Suprapubic skin (tissue), 4 donors: Measurements from ENCODE around the gene RAB40C. TPM values are rescaled to one million over a fixed set of nuclear protein-coding genes. Genes with fewer than 3 reads are reported as not detected.
A peak's percentile ranks its signal among the peaks of the same experiment; 100 is the strongest.

ENCODE experiments used
- DNase-seq, 2 donors: peaks; one replicate each; pipeline ENCODE4 v3.0.0-alpha.2; 2019; ENCODE audit warnings: low spot score in 2 of 2
- H3K27ac ChIP-seq: fragments of 200-600 bp; sonication (generic); one replicate; pipeline ENCODE4 v1.5.1; 2019
- H3K27me3 ChIP-seq: fragments of 200-600 bp; sonication (generic); one replicate; pipeline ENCODE4 v1.5.1; 2019
- H3K36me3 ChIP-seq: fragments of 200-600 bp; sonication (generic); one replicate; pipeline ENCODE4 v1.5.1; 2019
- H3K4me1 ChIP-seq: fragments of 200-600 bp; sonication (generic); one replicate; pipeline ENCODE4 v1.5.1; 2019
- H3K4me3 ChIP-seq: fragments of 200-600 bp; sonication (generic); one replicate; pipeline ENCODE4 v1.5.1; 2019; ENCODE audit warnings: mild to moderate bottlenecking
- H3K9me3 ChIP-seq: fragments of 200-600 bp; sonication (generic); one replicate; pipeline ENCODE4 v1.5.1; 2019
- EP300 ChIP-seq: sonication (generic); formaldehyde crosslinking; IDR thresholded peaks from one replicate; pipeline ENCODE4 v1.6.1; 2017; ENCODE audit warnings: antibody characterized with exemption
- POLR2A ChIP-seq, 2 donors: fragments of 450-650 bp; IDR thresholded peaks; one replicate each; pipeline ENCODE4 v1.6.1; 2017; ENCODE audit warnings: antibody characterized with exemption in 2 of 2, mild to moderate bottlenecking in 2 of 2, moderate library complexity in 2 of 2
- POLR2AphosphoS5 ChIP-seq, 3 donors: sonication (generic); formaldehyde crosslinking; IDR thresholded peaks; one replicate each; pipeline ENCODE4 v1.6.1; 2017; ENCODE audit warnings: antibody characterized with exemption in 3 of 3
- WGBS: methylation state at CpG from one replicate; pipeline ENCODE4 v1.1.5; 2018; 5-methylcytosine and 5-hydroxymethylcytosine counted together
- total RNA-seq, 4 donors: library from RNA; depleted of rRNA; stranded (reverse); fragments of >200 nt; gene quantifications; one replicate each; pipeline ENCODE4 v1.1.0, GENCODE V29; 2016
- TF ChIP-seq, protein P1 (sequence below), 2 donors: fragments of 200-600 bp in 1 of 2; fragments of 450-650 bp in 1 of 2; sonication (generic) in 1 of 2; IDR thresholded peaks; one replicate each; pipeline ENCODE4 v1.5.1; 2016 to 2019; ENCODE audit warnings: antibody characterized with exemption in 2 of 2, mild to moderate bottlenecking in 1 of 2, moderate library complexity in 1 of 2

Gene RAB40C
- total RNA-seq, 4 donors from 2014 or later: 77.8 to 116 (median 110) TPM

DNA sequence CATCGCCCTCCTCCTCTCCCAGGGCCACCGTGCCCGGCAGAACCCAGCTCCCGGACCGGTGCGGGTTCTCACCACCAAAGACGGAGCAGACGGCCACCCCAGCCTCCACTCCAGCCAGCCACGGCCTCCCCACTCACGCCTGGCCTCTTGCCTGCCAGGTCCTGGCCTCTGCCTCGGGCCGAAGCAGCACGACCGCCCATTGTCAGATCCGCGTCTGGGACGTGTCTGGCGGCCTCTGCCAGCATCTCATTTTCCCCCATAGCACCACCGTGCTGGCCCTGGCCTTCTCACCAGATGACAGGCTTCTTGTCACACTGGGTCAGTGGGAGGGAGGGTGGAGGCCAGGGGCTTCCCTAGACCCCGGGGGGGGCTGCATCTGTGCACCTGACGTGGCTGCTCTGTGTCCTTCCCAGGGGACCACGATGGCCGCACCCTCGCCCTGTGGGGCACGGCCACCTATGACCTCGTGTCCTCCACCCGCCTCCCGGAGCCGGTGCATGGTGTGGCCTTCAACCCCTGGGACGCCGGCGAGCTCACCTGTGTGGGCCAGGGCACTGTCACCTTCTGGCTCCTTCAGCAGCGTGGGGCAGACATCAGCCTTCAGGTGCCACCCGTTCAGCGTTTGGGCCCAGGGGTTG lies 71.4 kb downstream of the RAB40C start:
- H3K27ac ChIP-seq: no peak overlapping the region
- H3K9me3 ChIP-seq: no peaks in the 10 kb centered on the region
- no peak for TF ChIP-seq EP300
- TF ChIP-seq, protein P1, sequence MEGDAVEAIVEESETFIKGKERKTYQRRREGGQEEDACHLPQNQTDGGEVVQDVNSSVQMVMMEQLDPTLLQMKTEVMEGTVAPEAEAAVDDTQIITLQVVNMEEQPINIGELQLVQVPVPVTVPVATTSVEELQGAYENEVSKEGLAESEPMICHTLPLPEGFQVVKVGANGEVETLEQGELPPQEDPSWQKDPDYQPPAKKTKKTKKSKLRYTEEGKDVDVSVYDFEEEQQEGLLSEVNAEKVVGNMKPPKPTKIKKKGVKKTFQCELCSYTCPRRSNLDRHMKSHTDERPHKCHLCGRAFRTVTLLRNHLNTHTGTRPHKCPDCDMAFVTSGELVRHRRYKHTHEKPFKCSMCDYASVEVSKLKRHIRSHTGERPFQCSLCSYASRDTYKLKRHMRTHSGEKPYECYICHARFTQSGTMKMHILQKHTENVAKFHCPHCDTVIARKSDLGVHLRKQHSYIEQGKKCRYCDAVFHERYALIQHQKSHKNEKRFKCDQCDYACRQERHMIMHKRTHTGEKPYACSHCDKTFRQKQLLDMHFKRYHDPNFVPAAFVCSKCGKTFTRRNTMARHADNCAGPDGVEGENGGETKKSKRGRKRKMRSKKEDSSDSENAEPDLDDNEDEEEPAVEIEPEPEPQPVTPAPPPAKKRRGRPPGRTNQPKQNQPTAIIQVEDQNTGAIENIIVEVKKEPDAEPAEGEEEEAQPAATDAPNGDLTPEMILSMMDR (IDR thresholded peaks at IDR 0.05): no peak
- TF ChIP-seq POLR2A (IDR thresholded peaks at IDR 0.05): no peak
- no peak for TF ChIP-seq POLR2AphosphoS5 (IDR thresholded peaks at IDR 0.05)
- no peak overlapping the region for H3K4me3 ChIP-seq
- H3K27me3 ChIP-seq: no peaks in the 10 kb centered on the region
- 79% methylated on average over 7 of the region's 35 CpGs for WGBS
- no peak for DNase-seq
- peaks cover 29% of the 10 kb centered on the region for H3K36me3 ChIP-seq
- H3K4me1 ChIP-seq: peaks cover 8% of the 10 kb centered on the region

GRCh38 chr16:662095-662494 lies 72.2 kb downstream of the RAB40C start:
- DNase-seq: no peak
- TF ChIP-seq POLR2AphosphoS5 (IDR thresholded peaks at IDR 0.05): no peak
- TF ChIP-seq, protein P1 (IDR thresholded peaks at IDR 0.05): no peak
- TF ChIP-seq EP300: no peak
- TF ChIP-seq POLR2A (IDR thresholded peaks at IDR 0.05): no peak
- Histone ChIP-seq H3K4me1 (peaks cover 15% of the 10 kb centered on the region), H3K36me3 (peaks cover 21% of the 10 kb centered on the region), H3K27me3 (no peaks in the 10 kb centered on the region), H3K4me3 (no peak overlapping the region), H3K27ac (no peak overlapping the region), H3K9me3 (no peaks in the 10 kb centered on the region)
- WGBS: 90% methylated on average over 2 of the region's 19 CpGs

GRCh38 chr16:662597-662996 lies 72.7 kb downstream of the RAB40C start:
- no peak for DNase-seq
- Histone ChIP-seq H3K4me3 (no peak overlapping the region), H3K27ac (no peak overlapping the region), H3K27me3 (no peaks in the 10 kb centered on the region), H3K4me1 (peaks cover 20% of the 10 kb centered on the region), H3K36me3 (peaks cover 16% of the 10 kb centered on the region), H3K9me3 (no peaks in the 10 kb centered on the region)
- 96% methylated on average over 9 of the region's 21 CpGs for WGBS
- no peak for TF ChIP-seq POLR2A (IDR thresholded peaks at IDR 0.05)
- TF ChIP-seq, protein P1 (IDR thresholded peaks at IDR 0.05): no peak
- TF ChIP-seq EP300: no peak
- TF ChIP-seq POLR2AphosphoS5 (IDR thresholded peaks at IDR 0.05): no peak

GRCh38 chr16:666572-666971 lies 76.7 kb downstream of the RAB40C start:
- Histone ChIP-seq H3K27ac (no peak overlapping the region), H3K36me3 (peaks cover 27% of the 10 kb centered on the region), H3K27me3 (no peaks in the 10 kb centered on the region), H3K9me3 (no peaks in the 10 kb centered on the region), H3K4me1 (peaks cover 27% of the 10 kb centered on the region), H3K4me3 (no peak overlapping the region)
- DNase-seq: no peak
- no peak for TF ChIP-seq POLR2AphosphoS5 (IDR thresholded peaks at IDR 0.05)
- no peak for TF ChIP-seq POLR2A (IDR thresholded peaks at IDR 0.05)
- no CpG with 5 or more reads among the region's 13 CpGs for WGBS

- Histone ChIP-seq H3K4me3 (peak overlapping the region; percentile 84), H3K36me3 (peaks cover 34% of the 10 kb centered on the region), H3K27ac (no peak overlapping the region), H3K9me3 (no peaks in the 10 kb centered on the region), H3K4me1 (peaks cover 27% of the 10 kb centered on the region), H3K27me3 (no peaks in the 10 kb centered on the region)
- DNase-seq: no peak
- WGBS: 65% methylated on average over 10 of the region's 22 CpGs
- TF ChIP-seq EP300 (no peak), POLR2AphosphoS5 (IDR thresholded peaks at IDR 0.05) (no peak), POLR2A (IDR thresholded peaks at IDR 0.05) (no peak)
- TF ChIP-seq, protein P1 (IDR thresholded peaks at IDR 0.05): no peak
Observed at GRCh38 chr16:667113-667779, 77.4 kb downstream of the RAB40C start.
